DND-41 (cell line): Measurements from ENCODE around the gene EYS.

Experiments
- ATAC-seq: fragments of 200-7000 bp; cut with Tn5 transposase; 3 replicates; pipeline ENCODE4 v1.9.1; 2021; ENCODE audit warnings: low read depth; ENCODE audit not compliant: insufficient read depth
- DNase-seq: peaks from one replicate; pipeline ENCODE4 v3.0.0-alpha.2; 2020
- H2AFZ ChIP-seq: 2 replicates; pipeline ENCODE4 v1.6.0; 2012; ENCODE audit warnings: low read depth, low read length
- H3K27ac ChIP-seq: 2 replicates; pipeline ENCODE4 v1.5.1; 2012; ENCODE audit warnings: low read length, inconsistent platforms
- H3K27me3 ChIP-seq: fragments of 200-600 bp; sonication (generic); 2 replicates; pipeline ENCODE4 v1.6.0; 2012; ENCODE audit warnings: low read length, mild to moderate bottlenecking, inconsistent platforms; ENCODE audit not compliant: insufficient read depth, poor library complexity
- H3K36me3 ChIP-seq: 2 replicates; pipeline ENCODE4 v1.5.1; 2012; ENCODE audit warnings: low read length, inconsistent platforms; ENCODE audit not compliant: insufficient read depth
- H3K4me1 ChIP-seq: 2 replicates; pipeline ENCODE4 v1.5.1; 2012; ENCODE audit warnings: mild to moderate bottlenecking, low read length; ENCODE audit not compliant: insufficient read depth
- H3K4me2 ChIP-seq: 2 replicates; pipeline ENCODE4 v1.6.0; 2012; ENCODE audit warnings: mild to moderate bottlenecking, moderate library complexity, low read length, inconsistent platforms; ENCODE audit not compliant: insufficient read depth
- H3K4me3 ChIP-seq, 2 experiments: fragments of 200-600 bp in 1 of 2; shearing (Covaris generic) in 1 of 2; 2 replicates each; pipeline ENCODE4 v1.5.1; 2012 to 2016; ENCODE audit warnings: inconsistent platforms in 2 of 2, low read length in 2 of 2, mild to moderate bottlenecking in 2 of 2, low read depth in 1 of 2, moderate library complexity in 1 of 2
- H3K79me2 ChIP-seq: 2 replicates; pipeline ENCODE4 v1.6.0; 2012; ENCODE audit warnings: low read length, inconsistent platforms; ENCODE audit not compliant: insufficient read depth
- H3K9ac ChIP-seq: 2 replicates; pipeline ENCODE4 v1.6.0; 2012; ENCODE audit warnings: low read depth, mild to moderate bottlenecking, inconsistent platforms, low read length, moderate library complexity
- H3K9me3 ChIP-seq: 2 replicates; pipeline ENCODE4 v1.5.1; 2012; ENCODE audit warnings: low read length, moderate library complexity, mild to moderate bottlenecking, inconsistent platforms; ENCODE audit not compliant: insufficient read depth, severe bottlenecking
- H4K20me1 ChIP-seq: 2 replicates; pipeline ENCODE4 v1.6.0; 2012; ENCODE audit warnings: low read length; ENCODE audit not compliant: insufficient read depth
- EZH2 ChIP-seq: IDR thresholded peaks from 3 replicates; pipeline ENCODE4 v1.6.1; 2012; ENCODE audit warnings: borderline replicate concordance, low read depth, mild to moderate bottlenecking, moderate library complexity, low read length, inconsistent platforms; ENCODE audit not compliant: severe bottlenecking
- TF ChIP-seq, protein P1 (sequence below): IDR thresholded peaks from 2 replicates; pipeline ENCODE4 v1.5.1; 2012; ENCODE audit warnings: borderline replicate concordance, low read length, moderate library complexity, mild to moderate bottlenecking; ENCODE audit not compliant: poor library complexity, severe bottlenecking; ENCODE audit errors: extremely low read depth

EYS gene

GRCh38 chr6:63945987-63946386, 1761.0 kb downstream of the EYS start:
- Histone ChIP-seq H3K9me3 (no peaks in the 10 kb centered on the region), H2AFZ (no peak overlapping the region), H3K4me3 (no peak overlapping the region), H3K4me1 (no peaks in the 10 kb centered on the region), H4K20me1 (no peaks in the 10 kb centered on the region), H3K27me3 (no peaks in the 10 kb centered on the region), H3K27ac (no peak overlapping the region), H3K36me3 (no peaks in the 10 kb centered on the region), H3K4me2 (no peak overlapping the region), H3K79me2 (no peaks in the 10 kb centered on the region), H3K9ac (no peak overlapping the region)
- no peak for DNase-seq
- ATAC-seq, result no peak
- TF ChIP-seq, protein P1, sequence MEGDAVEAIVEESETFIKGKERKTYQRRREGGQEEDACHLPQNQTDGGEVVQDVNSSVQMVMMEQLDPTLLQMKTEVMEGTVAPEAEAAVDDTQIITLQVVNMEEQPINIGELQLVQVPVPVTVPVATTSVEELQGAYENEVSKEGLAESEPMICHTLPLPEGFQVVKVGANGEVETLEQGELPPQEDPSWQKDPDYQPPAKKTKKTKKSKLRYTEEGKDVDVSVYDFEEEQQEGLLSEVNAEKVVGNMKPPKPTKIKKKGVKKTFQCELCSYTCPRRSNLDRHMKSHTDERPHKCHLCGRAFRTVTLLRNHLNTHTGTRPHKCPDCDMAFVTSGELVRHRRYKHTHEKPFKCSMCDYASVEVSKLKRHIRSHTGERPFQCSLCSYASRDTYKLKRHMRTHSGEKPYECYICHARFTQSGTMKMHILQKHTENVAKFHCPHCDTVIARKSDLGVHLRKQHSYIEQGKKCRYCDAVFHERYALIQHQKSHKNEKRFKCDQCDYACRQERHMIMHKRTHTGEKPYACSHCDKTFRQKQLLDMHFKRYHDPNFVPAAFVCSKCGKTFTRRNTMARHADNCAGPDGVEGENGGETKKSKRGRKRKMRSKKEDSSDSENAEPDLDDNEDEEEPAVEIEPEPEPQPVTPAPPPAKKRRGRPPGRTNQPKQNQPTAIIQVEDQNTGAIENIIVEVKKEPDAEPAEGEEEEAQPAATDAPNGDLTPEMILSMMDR, result no peak
- no peak for TF ChIP-seq EZH2

DNA sequence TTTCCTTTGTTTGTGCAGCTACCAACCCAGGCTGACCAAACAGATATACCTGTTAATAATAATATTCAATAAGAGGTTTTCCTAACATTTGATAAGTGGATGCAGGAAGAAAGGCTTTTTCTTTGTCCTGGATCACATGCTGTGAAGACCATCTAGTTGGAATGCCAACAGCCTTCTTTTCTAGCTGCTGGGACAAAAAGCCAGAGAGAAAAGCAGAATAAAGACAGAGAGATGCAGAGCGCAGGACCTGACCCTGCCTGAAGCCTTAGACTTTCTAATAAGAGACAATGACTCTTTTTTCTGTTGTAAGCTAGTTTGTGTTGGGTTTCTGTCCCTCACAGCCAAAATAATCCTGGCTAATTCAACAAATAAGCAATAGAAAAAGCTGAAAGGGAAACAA, 1763.2 kb downstream of the EYS start:
- H2AFZ ChIP-seq, result no peak overlapping the region
- no peak overlapping the region for H3K4me3 ChIP-seq
- no peak overlapping the region for H3K4me2 ChIP-seq
- ATAC-seq (no peak), DNase-seq (no peak)
- TF ChIP-seq, protein P1, result no peak
- TF ChIP-seq EZH2, result no peak
- no peaks in the 10 kb centered on the region for H3K36me3 ChIP-seq
- H3K27ac ChIP-seq, result no peak overlapping the region
- no peaks in the 10 kb centered on the region for H3K4me1 ChIP-seq
- no peak overlapping the region for H3K9ac ChIP-seq
- no peaks in the 10 kb centered on the region for H3K27me3 ChIP-seq
- H3K9me3 ChIP-seq, result no peaks in the 10 kb centered on the region
- H4K20me1 ChIP-seq, result no peaks in the 10 kb centered on the region
- H3K79me2 ChIP-seq, result no peaks in the 10 kb centered on the region

DNA sequence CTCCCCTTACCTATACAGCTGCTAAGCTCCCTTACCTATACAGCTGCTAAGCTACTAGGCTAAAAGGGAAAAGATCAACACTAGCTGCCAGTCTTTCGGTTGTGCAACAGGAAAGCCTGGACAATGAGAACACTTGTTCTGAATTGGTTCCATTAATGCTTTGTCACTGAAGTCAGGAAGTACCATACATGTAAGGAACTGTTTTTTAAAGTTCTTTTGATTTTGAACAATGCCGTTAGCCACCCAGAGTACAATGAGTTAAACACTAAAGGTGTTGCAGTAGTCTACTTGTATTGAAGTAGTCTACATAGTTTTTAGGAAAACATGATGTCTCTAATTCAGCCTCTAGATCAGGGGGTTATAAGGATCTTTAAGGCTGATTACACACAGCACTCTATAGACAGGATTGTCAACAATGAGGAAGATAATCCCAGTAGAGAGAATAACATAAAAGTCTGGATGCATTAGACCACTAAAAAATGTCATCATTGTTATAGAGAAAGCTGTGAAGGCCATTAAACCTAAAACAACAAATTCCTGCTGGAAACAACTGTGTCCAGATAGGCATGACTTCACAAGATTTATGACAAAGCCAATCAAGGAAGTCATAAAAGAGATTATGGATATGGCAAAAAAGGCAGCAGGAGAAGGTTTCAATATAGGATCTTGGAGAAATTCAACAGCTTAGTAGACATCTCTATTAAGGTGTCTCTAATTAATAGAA, 1765.1 kb downstream of the EYS start:
- Histone ChIP-seq H3K9me3 (no peaks in the 10 kb centered on the region), H2AFZ (no peak overlapping the region), H3K79me2 (no peaks in the 10 kb centered on the region), H4K20me1 (no peaks in the 10 kb centered on the region), H3K36me3 (no peaks in the 10 kb centered on the region), H3K4me1 (no peaks in the 10 kb centered on the region), H3K4me3 (no peak overlapping the region), H3K27me3 (no peaks in the 10 kb centered on the region), H3K9ac (no peak overlapping the region), H3K27ac (no peak overlapping the region), H3K4me2 (no peak overlapping the region)
- no peak for DNase-seq
- ATAC-seq, result no peak
- TF ChIP-seq EZH2, result no peak
- TF ChIP-seq, protein P1, result no peak
